Measurements from ENCODE around the gene AIF1L. TPM values are rescaled to one million over a fixed set of nuclear protein-coding genes. Genes with fewer than 3 reads are reported as not detected.
"Not testable (repeated sequence)": the region's sequence is repeated elsewhere in the genome, so short reads cannot be mapped to it uniquely, and the experiment has no call there.

The AIF1L gene
- total RNA-seq, 4 donors from 2014 or later: 42.9 to 55.9 (median 50.0) TPM

DNA sequence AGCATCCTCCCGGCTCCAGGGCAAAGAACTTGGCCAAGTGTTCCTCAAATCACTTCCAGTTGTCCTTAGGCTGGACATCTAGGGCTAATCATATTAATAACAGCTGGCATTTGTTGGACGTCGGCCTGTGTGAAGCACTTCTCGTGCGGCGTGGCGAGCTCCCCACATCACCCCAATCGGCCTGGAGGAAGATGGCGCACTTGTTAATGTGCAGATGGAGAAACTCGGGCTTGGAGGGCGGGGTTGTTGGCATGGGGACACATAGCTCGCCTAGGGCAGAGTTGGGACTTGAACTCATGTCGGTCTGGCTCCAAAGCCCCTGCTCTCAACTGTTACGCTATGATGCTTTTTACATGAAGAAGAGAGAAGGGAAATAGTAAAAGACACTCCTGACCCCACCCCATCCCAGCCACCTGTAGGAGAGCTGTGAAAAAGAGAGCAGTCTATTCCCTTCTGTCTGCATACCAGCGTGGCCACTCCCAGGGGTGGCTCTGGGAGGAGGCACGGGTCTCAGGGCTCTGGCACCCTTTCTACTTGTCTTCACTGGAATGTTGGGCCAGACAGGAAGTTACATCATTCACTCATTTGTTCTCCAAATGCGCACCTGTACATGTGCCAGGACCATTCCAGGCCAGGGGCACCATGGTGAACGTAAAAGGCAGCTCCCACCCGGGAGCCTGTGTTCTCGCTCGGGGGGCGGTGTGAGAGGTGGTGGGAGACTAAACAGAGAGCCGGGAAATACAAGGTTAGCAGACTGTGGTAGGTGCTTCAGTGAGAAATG lies 16.2 kb downstream of the AIF1L start:
- Histone ChIP-seq H3K4me3 (peak overlapping the region in 1 of 4 donors; percentile 11), H3K27me3 (no peaks in the 10 kb centered on the region), H3K36me3 (peaks cover 0 to 5% (median 0%) of the 10 kb centered on the region in 3 donors), H3K4me1 (peaks cover 0 to 53% (median 9%) of the 10 kb centered on the region in 4 donors), H3K27ac (peak overlapping the region; percentile 36 to 90 (median 60)), H3K9me3 (no peaks in the 10 kb centered on the region)
- TF ChIP-seq EP300 (IDR thresholded peaks at IDR 0.05) (no peak), POLR2A (IDR thresholded peaks at IDR 0.05) (no peak)
- TF ChIP-seq, protein P1, sequence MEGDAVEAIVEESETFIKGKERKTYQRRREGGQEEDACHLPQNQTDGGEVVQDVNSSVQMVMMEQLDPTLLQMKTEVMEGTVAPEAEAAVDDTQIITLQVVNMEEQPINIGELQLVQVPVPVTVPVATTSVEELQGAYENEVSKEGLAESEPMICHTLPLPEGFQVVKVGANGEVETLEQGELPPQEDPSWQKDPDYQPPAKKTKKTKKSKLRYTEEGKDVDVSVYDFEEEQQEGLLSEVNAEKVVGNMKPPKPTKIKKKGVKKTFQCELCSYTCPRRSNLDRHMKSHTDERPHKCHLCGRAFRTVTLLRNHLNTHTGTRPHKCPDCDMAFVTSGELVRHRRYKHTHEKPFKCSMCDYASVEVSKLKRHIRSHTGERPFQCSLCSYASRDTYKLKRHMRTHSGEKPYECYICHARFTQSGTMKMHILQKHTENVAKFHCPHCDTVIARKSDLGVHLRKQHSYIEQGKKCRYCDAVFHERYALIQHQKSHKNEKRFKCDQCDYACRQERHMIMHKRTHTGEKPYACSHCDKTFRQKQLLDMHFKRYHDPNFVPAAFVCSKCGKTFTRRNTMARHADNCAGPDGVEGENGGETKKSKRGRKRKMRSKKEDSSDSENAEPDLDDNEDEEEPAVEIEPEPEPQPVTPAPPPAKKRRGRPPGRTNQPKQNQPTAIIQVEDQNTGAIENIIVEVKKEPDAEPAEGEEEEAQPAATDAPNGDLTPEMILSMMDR (IDR thresholded peaks at IDR 0.05): no peak
- no peak for DNase-seq (ENCODE audit: low spot score in 2 of 2)
- 68 to 73% methylated on average over 23 of the region's 23 CpGs for WGBS, 2 donors

DNA sequence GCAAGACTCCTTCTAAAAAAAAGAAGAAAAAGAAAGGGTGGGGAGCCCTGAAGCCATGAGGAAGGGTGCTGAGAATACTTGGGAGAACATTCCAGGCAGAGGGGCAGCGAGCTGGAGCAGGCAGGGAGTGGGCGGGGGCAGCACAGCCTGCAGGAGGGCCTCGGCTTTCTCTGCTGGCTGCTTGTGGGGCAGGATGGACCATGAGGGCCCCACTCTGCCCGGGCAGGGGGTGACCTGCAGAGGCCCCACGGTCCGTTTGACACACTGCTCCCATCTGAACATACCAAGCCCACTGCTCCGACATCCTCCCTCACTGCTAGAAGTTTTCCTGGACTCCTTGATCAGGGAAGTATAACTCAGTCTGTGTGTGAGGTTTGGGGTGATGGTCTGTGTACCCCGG lies 17.3 kb downstream of the AIF1L start:
- WGBS, 2 donors: 62 to 70% methylated on average over 8 of the region's 8 CpGs
- Histone ChIP-seq H3K36me3 (peaks cover 0 to 13% (median 0%) of the 10 kb centered on the region in 3 donors), H3K4me1 (peaks cover 0 to 43% (median 5%) of the 10 kb centered on the region in 4 donors), H3K27me3 (no peaks in the 10 kb centered on the region), H3K9me3 (no peaks in the 10 kb centered on the region), H3K4me3 (no peak overlapping the region), H3K27ac (peak overlapping the region in 2 of 4 donors; percentile 80 to 90)
- DNase-seq (ENCODE audit: low spot score in 2 of 2): no peak
- TF ChIP-seq POLR2A (IDR thresholded peaks at IDR 0.05) (no peak), EP300 (IDR thresholded peaks at IDR 0.05) (no peak)
- TF ChIP-seq, protein P1 (IDR thresholded peaks at IDR 0.05): no peak

DNA sequence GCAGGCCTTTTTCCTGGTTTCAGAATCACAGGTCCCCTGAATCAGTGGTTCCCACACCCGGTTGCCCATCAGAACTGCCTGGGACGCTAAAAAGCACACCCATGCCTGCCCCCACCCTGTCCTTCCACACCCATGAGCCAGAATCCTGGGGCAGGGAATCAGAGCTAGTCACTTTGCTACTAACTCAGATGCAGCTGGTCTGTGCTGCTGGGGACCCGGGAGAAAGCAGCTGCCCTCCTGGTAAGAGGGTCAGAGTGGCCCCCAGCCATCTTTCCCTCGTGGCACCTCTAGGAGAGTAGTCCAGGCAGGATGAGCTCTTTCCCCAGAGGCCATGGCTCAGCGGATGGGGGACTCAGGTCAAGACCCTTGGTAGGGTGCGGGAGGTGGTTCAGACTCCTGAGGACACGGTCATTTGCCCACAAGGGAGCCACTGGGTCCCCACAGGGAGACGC lies 17.8 kb downstream of the AIF1L start:
- Histone ChIP-seq H3K27me3 (no peaks in the 10 kb centered on the region), H3K9me3 (no peaks in the 10 kb centered on the region), H3K36me3 (peaks cover 0 to 17% (median 0%) of the 10 kb centered on the region in 3 donors), H3K4me3 (no peak overlapping the region), H3K27ac (peak overlapping the region in 2 of 4 donors; percentile 80 to 90), H3K4me1 (peaks cover 0 to 40% (median 5%) of the 10 kb centered on the region in 4 donors)
- 83 to 87% methylated on average over 7 to 8 of the region's 8 CpGs for WGBS, 2 donors
- TF ChIP-seq, protein P1 (IDR thresholded peaks at IDR 0.05): no peak
- no peak for TF ChIP-seq POLR2A (IDR thresholded peaks at IDR 0.05)
- no peak for TF ChIP-seq EP300 (IDR thresholded peaks at IDR 0.05)
- no peak for DNase-seq (ENCODE audit: low spot score in 2 of 2)

DNA sequence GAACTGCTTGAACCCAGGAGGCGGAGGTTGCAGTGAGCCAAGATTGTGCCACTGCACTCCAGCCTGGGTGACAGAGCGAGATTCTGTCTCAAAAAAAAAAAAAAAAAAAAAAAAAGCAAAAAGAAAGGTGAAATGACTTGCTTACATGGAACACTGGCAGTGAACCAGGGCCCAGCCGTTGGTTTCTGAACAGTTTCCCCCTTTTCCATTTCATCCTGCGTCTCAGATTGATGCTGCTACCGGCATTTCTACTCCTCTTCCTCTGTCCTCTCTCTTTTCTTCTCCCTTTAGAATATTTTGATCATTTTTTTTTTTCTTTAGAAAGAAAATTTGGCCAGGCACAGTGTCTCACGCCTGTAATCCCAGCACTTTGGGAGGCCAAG lies 19.0 kb downstream of the AIF1L start:
- not testable (repeated sequence) for H3K27ac ChIP-seq; H3K4me3 ChIP-seq; DNase-seq (ENCODE audit: low spot score in 2 of 2); H3K9me3 ChIP-seq; H3K27me3 ChIP-seq
- peaks cover 0 to 31% (median 5%) of the 10 kb centered on the region in 4 donors for H3K4me1 ChIP-seq
- WGBS, 2 donors: 86 to 88% methylated on average over 6 of the region's 6 CpGs
- peaks cover 0 to 27% (median 0%) of the 10 kb centered on the region in 3 donors for H3K36me3 ChIP-seq

DNA sequence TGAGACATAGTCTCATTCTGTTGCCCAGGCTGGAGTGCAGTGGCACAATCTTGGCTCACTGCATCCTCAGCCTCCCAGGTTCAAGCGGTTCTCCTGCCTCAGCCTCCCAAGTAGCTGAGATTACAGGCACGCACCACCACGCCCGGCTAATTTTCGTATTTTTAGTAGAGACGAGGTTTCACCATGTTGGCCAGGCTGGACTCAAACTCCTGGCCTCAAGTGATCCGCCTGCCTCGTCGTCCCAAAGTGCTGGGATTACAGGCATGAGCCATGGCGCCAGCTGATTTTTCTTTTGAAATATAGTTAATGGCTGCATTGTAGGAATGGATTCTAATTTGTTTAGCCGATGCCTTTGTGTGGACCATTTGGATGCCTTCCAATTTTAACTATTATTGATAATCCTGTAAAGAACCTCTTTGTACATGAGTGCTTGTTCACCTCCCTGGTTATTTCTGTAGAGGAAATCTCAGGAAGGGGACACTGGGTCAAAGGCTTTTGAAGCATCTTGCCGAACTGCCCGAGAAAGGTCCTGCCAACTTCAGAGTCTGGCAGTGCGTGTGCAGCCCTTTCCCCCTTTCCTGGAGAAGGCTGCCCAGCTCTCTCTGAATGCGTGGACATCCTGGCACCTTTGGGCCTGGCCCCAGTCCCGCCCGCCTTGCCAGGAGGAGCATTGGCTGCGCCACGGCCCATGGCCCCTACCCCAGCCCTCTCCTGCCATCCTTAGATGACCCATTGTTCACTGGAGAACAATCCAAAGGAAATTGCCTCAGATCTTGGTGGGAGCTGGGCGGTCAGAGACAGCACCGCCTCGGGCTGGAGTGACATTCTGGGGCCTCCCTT lies 20.2 kb downstream of the AIF1L start:
- no peak overlapping the region for H3K4me3 ChIP-seq
- WGBS, 2 donors: 56 to 70% methylated on average over 22 of the region's 22 CpGs
- TF ChIP-seq POLR2A (IDR thresholded peaks at IDR 0.05) (no peak), EP300 (IDR thresholded peaks at IDR 0.05) (no peak)
- TF ChIP-seq, protein P1 (IDR thresholded peaks at IDR 0.05): no peak
- peaks cover 0 to 38% (median 0%) of the 10 kb centered on the region in 3 donors for H3K36me3 ChIP-seq
- no peak for DNase-seq (ENCODE audit: low spot score in 2 of 2)
- H3K27ac ChIP-seq: peak overlapping the region in 3 of 4 donors; percentile 1 to 66 (median 60)
- H3K27me3 ChIP-seq: no peaks in the 10 kb centered on the region
- no peaks in the 10 kb centered on the region for H3K9me3 ChIP-seq
- H3K4me1 ChIP-seq: peaks cover 0 to 21% (median under 1%) of the 10 kb centered on the region in 4 donors
